Activated CD8-positive, alpha-beta memory T cell treated with anti-CD3 and anti-CD28 coated beads, Interleukin-2, amount 50 U/mL, for 24 hours (primary cell): ENCODE results near the gene USP17L12.
"Not testable (repeated sequence)": the region's sequence is repeated elsewhere in the genome, so short reads cannot be mapped to it uniquely, and the experiment has no call there.

Source experiments
- DNase-seq: peaks from one replicate; pipeline ENCODE4 v3.0.0-alpha.2; 2020; ENCODE audit errors: extremely low read depth

The USP17L12 gene, protein sequence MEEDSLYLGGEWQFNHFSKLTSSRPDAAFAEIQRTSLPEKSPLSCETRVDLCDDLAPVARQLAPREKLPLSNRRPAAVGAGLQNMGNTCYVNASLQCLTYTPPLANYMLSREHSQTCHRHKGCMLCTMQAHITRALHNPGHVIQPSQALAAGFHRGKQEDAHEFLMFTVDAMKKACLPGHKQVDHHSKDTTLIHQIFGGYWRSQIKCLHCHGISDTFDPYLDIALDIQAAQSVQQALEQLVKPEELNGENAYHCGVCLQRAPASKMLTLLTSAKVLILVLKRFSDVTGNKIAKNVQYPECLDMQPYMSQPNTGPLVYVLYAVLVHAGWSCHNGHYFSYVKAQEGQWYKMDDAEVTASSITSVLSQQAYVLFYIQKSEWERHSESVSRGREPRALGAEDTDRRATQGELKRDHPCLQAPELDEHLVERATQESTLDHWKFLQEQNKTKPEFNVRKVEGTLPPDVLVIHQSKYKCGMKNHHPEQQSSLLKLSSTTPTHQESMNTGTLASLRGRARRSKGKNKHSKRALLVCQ

DNA sequence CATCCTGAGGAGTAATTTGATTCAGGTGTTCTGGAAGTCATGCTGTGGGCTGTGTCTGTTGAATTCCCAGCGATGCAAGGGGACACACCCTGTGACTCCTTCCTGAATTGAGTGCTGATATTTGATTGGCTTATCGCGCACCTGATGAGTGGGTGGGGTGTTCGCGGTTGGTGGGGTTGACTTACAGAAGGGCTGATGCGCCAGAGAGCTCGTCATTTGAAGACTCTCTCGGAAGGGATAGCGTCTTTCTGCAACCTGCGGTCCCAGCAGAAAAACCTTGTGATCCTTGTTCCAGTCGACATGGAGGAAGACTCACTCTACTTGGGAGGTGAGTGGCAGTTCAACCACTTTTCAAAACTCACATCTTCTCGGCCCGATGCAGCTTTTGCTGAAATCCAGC is at the start of gene USP17L12:
Gene USP17L12 (plus strand): TSS at position 301 of the 400 bp plus-strand sequence. CDS start 0 bp downstream, at position 301.
- not testable (repeated sequence) for DNase-seq

DNA sequence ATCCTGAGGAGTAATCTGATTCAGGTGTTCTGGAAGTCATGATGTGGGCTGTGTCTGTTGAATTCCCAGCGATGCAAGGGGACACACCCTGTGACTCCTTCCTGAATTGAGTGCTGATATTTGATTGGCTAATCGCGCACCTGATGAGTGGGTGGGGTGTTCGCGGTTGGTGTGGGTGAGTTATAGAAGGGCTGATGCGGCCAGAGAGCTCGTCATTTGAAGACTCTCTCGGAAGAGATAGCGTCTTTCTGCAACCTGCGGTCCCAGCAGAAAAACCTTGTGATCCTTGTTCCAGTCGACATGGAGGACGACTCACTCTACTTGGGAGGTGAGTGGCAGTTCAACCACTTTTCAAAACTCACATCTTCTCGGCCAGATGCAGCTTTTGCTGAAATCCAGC is 9.6 kb upstream of the USP17L12 start, which contains the start of gene USP17L10:
Gene USP17L10 (plus strand): TSS at position 301 of the 400 bp plus-strand sequence. CDS start 0 bp downstream, at position 301.
- DNase-seq: not testable (repeated sequence)

DNA sequence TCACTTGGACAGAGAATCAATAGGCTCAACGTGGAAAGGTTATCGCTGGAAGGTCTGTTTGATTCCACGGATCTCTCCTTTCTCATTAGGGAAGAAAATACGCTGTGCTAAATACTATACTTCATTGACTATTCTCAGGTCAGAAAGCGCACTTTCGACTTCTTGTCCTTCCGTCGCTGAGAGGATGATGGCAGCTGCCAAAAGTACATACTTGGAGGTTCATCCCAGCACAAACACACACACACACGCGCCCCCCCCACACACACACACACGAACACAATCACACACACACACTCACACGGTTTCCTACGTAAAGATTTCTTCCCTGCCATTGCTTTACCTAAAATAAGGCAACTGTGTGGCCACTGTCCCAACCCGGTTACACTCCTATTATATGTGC is 5.3 kb upstream of the USP17L12 start:
- DNase-seq: not testable (repeated sequence)

DNA sequence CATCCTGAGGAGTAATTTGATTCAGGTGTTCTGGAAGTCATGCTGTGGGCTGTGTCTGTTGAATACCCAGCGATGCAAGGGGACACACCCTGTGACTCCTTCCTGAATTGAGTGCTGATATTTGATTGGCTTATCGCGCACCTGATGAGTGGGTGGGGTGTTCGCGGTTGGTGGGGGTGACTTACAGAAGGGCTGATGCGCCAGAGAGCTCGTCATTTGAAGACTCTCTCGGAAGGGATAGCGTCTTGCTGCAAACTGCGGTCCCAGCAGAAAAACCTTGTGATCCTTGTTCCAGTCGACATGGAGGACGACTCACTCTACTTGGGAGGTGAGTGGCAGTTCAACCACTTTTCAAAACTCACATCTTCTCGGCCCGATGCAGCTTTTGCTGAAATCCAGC is 4.8 kb upstream of the USP17L12 start, which contains the start of gene USP17L11:
Gene USP17L11 (plus strand): TSS at position 301 of the 400 bp plus-strand sequence. CDS start 0 bp downstream, at position 301.
- DNase-seq: not testable (repeated sequence)

DNA sequence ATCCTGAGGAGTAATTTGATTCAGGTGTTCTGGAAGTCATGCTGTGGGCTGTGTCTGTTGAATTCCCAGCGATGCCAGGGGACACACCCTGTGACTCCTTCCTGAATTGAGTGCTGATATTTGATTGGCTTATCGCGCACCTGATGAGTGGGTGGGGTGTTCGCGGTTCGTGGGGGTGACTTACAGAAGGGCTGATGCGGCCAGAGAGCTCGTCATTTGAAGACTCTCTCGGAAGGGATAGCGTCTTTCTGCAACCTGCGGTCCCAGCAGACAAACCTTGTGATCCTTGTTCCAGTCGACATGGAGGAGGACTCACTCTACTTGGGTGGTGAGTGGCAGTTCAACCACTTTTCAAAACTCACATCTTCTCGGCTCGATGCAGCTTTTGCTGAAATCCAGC is 4.6 kb downstream of the USP17L12 start, which contains the start of gene USP17L13:
Gene USP17L13 (plus strand): TSS at position 301 of the 400 bp plus-strand sequence. CDS start 0 bp downstream, at position 301.
- DNase-seq: not testable (repeated sequence)

DNA sequence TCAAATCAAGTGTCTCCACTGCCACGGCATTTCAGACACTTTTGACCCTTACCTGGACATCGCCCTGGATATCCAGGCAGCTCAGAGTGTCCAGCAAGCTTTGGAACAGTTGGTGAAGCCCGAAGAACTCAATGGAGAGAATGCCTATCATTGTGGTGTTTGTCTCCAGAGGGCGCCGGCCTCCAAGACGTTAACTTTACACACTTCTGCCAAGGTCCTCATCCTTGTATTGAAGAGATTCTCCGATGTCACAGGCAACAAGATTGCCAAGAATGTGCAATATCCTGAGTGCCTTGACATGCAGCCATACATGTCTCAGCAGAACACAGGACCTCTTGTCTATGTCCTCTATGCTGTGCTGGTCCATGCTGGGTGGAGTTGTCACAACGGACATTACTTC is 10.3 kb downstream of the USP17L12 start:
- DNase-seq: not testable (repeated sequence)

DNA sequence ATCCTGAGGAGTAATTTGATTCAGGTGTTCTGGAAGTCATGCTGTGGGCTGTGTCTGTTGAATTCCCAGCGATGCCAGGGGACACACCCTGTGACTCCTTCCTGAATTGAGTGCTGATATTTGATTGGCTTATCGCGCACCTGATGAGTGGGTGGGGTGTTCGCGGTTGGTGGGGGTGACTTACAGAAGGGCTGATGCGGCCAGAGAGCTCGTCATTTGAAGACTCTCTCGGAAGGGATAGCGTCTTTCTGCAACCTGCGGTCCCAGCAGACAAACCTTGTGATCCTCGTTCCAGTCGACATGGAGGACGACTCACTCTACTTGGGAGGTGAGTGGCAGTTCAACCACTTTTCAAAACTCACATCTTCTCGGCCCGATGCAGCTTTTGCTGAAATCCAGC is 14.1 kb downstream of the USP17L12 start, which contains the start of gene USP17L15:
Gene USP17L15 (plus strand): TSS at position 301 of the 400 bp plus-strand sequence. CDS start 0 bp downstream, at position 301.
- DNase-seq: not testable (repeated sequence)

DNA sequence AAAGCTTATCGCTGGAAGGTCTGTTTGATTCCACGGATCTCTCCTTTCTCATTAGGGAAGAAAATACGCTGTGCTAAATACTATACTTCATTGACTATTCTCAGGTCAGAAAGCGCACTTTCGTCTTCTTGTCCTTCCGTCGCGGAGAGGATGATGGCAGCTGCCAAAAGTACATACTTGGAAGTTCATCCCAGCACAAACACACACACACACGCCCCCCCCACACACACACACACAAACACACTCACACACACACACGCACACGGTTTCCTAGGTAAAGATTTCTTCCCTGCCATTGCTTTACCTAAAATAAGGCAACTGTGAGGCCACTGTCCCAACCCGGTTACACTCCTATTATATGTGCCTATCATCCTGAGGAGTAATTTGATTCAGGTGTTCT is 18.5 kb downstream of the USP17L12 start:
- DNase-seq: not testable (repeated sequence)

DNA sequence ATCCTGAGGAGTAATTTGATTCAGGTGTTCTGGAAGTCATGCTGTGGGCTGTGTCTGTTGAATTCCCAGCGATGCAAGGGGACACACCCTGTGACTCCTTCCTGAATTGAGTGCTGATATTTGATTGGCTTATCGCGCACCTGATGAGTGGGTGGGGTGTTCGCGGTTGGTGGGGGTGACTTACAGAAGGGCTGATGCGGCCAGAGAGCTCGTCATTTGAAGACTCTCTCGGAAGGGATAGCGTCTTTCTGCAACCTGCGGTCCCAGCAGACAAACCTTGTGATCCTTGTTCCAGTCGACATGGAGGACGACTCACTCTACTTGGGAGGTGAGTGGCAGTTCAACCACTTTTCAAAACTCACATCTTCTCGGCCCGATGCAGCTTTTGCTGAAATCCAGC is 23.6 kb downstream of the USP17L12 start, which contains the start of gene USP17L17:
Gene USP17L17 (plus strand): TSS at position 301 of the 400 bp plus-strand sequence. CDS start 0 bp downstream, at position 301.
- DNase-seq: not testable (repeated sequence)

DNA sequence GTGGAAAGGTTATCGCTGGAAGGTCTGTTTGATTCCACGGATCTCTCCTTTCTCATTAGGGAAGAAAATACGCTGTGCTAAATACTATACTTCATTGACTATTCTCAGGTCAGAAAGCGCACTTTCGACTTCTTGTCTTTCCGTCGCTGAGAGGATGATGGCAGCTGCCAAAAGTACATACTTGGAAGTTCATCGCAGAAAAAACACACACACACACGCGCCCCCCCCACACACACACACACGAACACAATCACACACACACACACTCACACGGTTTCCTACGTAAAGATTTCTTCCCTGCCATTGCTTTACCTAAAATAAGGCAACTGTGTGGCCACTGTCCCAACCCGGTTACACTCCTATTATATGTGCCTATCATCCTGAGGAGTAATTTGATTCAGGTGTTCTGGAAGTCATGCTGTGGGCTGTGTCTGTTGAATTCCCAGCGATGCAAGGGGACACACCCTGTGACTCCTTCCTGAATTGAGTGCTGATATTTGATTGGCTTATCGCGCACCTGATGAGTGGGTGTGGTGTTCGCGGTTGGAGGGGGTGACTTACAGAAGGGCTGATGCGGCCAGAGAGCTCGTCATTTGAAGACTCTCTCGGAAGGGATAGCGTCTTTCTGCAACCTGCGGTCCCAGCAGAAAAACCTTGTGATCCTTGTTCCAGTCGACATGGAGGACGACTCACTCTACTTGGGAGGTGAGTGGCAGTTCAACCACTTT is 28.2 kb downstream of the USP17L12 start, which contains the start of gene USP17L18:
Gene USP17L18 (plus strand): TSS at position 678 of the 728 bp plus-strand sequence. CDS start 0 bp downstream, at position 678.
- DNase-seq: not testable (repeated sequence)

DNA sequence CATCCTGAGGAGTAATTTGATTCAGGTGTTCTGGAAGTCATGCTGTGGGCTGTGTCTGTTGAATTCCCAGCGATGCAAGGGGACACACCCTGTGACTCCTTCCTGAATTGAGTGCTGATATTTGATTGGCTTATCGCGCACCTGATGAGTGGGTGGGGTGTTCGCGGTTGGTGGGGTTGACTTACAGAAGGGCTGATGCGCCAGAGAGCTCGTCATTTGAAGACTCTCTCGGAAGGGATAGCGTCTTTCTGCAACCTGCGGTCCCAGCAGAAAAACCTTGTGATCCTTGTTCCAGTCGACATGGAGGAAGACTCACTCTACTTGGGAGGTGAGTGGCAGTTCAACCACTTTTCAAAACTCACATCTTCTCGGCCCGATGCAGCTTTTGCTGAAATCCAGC is 33.1 kb downstream of the USP17L12 start, which contains the start of gene USP17L19:
Gene USP17L19 (plus strand): TSS at position 301 of the 400 bp plus-strand sequence. CDS start 0 bp downstream, at position 301.
- DNase-seq: not testable (repeated sequence)

DNA sequence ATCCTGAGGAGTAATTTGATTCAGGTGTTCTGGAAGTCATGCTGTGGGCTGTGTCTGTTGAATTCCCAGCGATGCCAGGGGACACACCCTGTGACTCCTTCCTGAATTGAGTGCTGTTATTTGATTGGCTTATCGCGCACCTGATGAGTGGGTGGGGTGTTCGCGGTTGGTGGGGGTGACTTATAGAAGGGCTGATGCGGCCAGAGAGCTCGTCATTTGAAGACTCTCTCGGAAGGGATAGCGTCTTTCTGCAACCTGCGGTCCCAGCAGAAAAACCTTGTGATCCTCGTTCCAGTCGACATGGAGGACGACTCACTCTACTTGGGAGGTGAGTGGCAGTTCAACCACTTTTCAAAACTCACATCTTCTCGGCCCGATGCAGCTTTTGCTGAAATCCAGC is 37.9 kb downstream of the USP17L12 start, which contains the start of gene USP17L20:
Gene USP17L20 (plus strand): TSS at position 301 of the 400 bp plus-strand sequence. CDS start 0 bp downstream, at position 301.
- DNase-seq: not testable (repeated sequence)

DNA sequence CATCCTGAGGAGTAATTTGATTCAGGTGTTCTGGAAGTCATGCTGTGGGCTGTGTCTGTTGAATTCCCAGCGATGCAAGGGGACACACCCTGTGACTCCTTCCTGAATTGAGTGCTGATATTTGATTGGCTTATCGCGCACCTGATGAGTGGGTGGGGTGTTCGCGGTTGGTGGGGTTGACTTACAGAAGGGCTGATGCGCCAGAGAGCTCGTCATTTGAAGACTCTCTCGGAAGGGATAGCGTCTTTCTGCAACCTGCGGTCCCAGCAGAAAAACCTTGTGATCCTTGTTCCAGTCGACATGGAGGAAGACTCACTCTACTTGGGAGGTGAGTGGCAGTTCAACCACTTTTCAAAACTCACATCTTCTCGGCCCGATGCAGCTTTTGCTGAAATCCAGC is 42.6 kb downstream of the USP17L12 start, which contains the start of gene USP17L21:
Gene USP17L21 (plus strand): TSS at position 301 of the 400 bp plus-strand sequence. CDS start 0 bp downstream, at position 301.
- not testable (repeated sequence) for DNase-seq

DNA sequence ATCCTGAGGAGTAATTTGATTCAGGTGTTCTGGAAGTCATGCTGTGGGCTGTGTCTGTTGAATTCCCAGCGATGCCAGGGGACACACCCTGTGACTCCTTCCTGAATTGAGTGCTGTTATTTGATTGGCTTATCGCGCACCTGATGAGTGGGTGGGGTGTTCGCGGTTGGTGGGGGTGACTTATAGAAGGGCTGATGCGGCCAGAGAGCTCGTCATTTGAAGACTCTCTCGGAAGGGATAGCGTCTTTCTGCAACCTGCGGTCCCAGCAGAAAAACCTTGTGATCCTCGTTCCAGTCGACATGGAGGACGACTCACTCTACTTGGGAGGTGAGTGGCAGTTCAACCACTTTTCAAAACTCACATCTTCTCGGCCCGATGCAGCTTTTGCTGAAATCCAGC is 47.4 kb downstream of the USP17L12 start, which contains the start of gene USP17L22:
Gene USP17L22 (plus strand): TSS at position 301 of the 400 bp plus-strand sequence. CDS start 0 bp downstream, at position 301.
- DNase-seq: not testable (repeated sequence)
